ENCODE data around the gene CLEC14A.

Gene CLEC14A

GRCh38 chr14:38255673-38256532 is at the start of gene CLEC14A:
TSS of gene CLEC14A (minus strand) at chr14:38256093. CDS start at chr14:38256022, 71 bp downstream.
- H3K4me3 ChIP-seq (ENCODE audit: low read depth, low read length), result no peak within 1 kb of the TSS
- no peak for TF ChIP-seq CTCF (IDR thresholded peaks at IDR 0.05; ENCODE audit: borderline replicate concordance, insufficient read depth, low read depth, low read length)

GRCh38 chr14:38302966-38303365 is 47.1 kb upstream of the CLEC14A start:
- no peak overlapping the region for H3K4me3 ChIP-seq (ENCODE audit: low read depth, low read length)
- TF ChIP-seq CTCF (IDR thresholded peaks at IDR 0.05; ENCODE audit: borderline replicate concordance, insufficient read depth, low read depth, low read length), result no peak

- TF ChIP-seq CTCF (IDR thresholded peaks at IDR 0.05; ENCODE audit: borderline replicate concordance, insufficient read depth, low read depth, low read length), result no peak
- no peak overlapping the region for H3K4me3 ChIP-seq (ENCODE audit: low read depth, low read length)
Observed at GRCh38 chr14:38302034-38302433, 46.1 kb upstream of the CLEC14A start.

- TF ChIP-seq CTCF (IDR thresholded peaks at IDR 0.05; ENCODE audit: borderline replicate concordance, insufficient read depth, low read depth, low read length), result no peak
Observed at GRCh38 chr14:38297681-38298080, 41.8 kb upstream of the CLEC14A start.

GRCh38 chr14:38291681-38292467 is 36.0 kb upstream of the CLEC14A start:
- TF ChIP-seq CTCF (IDR thresholded peaks at IDR 0.05; ENCODE audit: borderline replicate concordance, insufficient read depth, low read depth, low read length), result no peak
- H3K4me3 ChIP-seq (ENCODE audit: low read depth, low read length), result no peak overlapping the region

More at GRCh38 chr14:38297681-38298080, 41.8 kb upstream of the CLEC14A start:
- H3K4me3 ChIP-seq (ENCODE audit: low read depth, low read length), result no peak overlapping the region

- TF ChIP-seq CTCF (IDR thresholded peaks at IDR 0.05; ENCODE audit: borderline replicate concordance, insufficient read depth, low read depth, low read length), result no peak
- H3K4me3 ChIP-seq (ENCODE audit: low read depth, low read length), result no peak overlapping the region
Observed at GRCh38 chr14:38290601-38291188, 34.8 kb upstream of the CLEC14A start.

All from GM12875 (cell line).